Measurements from ENCODE around the gene PPARA.
"Not testable (repeated sequence)": the region's sequence is repeated elsewhere in the genome, so short reads cannot be mapped to it uniquely, and the experiment has no call there.

The PPARA gene

DNA sequence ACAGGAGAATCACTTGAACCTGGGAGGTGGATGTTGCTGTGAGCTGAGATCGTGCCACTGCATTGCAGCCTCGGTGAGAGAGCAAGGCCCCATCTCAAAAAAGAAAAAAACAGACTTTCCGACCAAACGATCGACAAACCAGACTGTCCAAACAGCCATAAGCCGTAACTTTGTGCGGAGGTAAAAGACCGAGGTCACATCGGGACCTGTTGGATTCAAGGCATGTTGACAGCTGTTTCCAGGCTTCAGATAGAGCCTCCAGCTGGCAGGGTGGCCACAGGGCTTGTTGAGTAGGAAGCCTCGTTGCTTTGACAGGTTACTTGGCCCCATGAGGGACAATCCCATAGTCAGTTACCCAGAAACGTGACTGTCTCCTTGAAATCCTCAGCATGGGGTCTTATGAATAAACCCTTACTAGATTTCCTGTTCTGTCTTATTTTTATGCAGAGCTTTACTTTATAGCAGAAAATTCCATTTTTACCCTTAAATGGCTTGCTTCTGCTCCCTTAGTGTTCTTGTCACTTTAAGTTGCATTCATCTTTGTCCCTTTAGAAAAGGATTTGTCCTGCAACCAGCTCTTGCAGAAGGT is 22.3 kb downstream of the PPARA start:
- no peak for DNase-seq (ENCODE audit: low spot score)

DNA sequence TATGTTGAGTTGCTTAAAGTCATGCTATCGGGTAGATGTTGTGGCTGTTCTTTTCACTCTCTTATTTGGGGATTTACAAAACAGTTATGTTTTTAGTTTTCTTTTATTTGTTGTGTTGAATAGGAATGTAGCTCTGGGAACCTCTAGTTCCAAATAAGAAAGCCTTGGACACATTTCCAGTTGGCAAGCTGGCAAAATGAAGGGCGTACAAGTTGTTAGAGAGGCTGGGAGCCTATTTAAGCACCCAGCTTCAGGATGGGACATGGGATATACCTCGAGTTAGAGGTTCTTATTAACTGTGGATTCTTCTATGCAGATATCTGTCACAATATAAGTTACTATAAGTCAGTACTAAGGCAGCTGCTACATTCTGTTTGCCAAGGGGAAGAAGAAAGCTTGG is 22.8 kb downstream of the PPARA start:
- no peak for DNase-seq (ENCODE audit: low spot score)

DNA sequence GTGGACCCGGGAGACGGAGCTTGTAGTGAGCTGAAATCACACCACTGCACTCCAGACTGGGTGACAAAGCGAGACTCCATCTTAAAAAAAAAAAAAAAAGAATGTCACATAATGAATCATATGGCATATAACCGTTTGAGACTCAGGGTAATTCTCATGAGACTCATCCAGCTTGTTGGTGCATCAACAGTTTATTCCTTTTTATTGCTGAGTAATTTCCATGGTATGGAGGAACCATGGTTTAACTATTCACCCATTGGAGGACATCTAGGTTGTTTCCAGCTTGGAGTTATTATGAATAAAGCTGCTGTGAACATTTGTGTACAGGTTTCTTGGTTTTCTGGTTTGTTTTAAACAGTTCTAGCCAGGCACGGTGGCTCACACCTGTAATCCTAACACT is 25.3 kb downstream of the PPARA start:
- DNase-seq (ENCODE audit: low spot score), result no peak

DNA sequence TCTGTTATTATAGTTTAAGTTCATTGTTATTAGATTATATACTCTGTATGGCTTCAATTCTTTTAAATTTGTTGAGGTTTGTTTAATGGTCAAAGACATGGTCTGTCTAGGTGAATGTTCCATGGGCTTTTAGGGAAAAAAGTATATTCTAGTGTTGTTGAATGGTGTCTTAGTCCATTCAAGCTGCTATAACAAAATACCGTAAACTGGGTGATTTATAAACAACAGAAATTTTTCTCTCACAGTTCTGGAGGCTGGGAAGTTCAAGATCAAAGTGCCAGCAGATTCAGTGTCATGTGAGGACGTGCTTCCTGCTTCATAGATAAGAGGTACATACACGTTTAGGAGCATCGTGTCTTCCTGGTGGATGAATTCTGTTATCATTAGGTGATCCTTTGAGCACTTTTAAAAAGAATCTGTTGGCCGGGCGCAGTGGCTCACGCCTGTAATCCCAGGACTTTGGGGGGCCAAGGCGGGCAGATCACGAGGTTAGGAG is 26.2 kb downstream of the PPARA start:
- DNase-seq (ENCODE audit: low spot score), result no peak

DNA sequence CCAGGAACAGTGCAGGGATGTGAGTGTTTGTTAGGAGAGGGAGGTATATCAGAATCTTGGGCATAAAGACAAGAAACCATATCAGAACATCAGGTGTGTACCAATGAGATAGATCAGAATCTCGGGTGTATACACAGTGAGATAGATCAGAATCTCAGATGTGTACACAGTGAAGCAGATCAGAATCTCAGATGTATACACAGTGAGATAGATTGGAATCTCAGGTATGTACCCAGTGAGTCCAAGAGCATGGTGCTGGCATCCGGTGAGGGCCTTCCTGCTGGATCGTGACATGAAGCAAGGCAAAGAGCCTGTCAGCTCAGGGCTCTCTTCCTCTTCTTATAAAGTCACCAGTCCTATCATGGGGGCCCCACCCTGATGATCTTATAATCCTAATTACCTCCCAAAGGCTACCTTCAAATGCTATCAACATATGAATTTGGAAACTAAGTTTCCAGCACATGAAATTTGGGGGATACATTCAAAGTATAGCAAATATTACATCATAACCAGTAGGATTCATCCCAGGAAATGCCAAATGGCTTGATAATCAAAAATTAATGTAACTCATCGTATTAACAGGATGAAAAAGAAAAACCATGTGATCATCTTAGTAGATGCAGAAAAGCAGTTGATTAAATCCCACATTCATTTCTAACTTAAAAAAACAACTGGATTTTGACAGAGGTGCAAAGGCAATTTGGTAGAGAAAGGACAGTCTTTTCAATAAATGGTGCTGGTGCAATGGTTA is 28.6 kb downstream of the PPARA start:
- no peak for DNase-seq (ENCODE audit: low spot score)

DNA sequence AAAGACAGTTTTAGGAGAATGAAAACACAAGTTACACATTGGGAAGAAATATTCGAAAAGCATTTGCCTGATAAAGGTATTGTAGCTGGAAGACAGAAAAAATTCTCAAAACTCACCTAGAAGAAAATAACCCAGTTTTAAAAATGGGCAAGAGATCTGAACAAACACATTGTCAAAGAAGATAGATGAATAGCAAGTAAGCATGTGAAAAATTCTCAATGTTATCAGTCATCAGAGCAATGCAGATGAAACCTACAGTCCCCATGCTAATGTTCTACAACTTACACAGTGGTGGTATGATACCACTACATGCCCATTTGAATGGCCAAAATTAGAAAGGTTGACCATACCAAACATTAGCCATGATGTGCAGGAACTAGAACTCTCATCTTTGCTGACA is 29.4 kb downstream of the PPARA start:
- DNase-seq (ENCODE audit: low spot score), result no peak

DNA sequence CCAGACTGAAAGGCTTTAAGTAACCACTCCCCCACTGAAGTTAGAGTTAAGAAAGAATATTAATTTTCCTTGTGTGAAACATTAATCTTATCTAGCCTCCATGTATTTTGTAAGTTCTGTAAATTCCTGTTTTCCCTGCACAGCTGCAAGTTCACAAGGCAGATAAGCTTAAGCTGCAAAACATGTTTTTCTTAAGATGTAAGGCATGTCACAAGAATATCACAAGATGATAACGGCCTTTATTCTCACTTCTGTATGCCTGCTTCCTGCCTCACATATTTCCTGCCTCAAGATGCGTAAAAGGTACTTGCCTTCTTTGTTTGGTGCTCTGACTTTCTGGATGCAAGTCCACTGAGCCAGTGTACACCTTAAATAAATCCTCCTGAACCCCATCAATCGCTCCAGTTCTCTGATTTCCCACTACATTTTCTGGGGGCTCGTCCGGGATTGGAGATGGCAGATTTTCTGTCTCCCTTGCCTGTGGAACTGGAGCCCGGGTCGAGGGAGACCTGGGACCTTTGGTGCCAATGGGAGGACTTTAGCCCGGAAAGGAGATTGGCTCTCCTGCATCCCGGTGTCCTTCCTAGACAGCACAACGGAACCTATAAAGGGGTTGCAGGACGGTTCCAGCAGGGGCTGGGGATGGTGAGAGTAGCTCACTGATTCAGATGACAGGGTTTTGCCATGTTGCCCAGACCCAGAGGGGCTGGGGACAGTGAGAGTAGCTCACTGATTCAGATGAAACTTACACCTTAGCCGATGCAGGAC is 30.2 kb downstream of the PPARA start:
- DNase-seq (ENCODE audit: low spot score), result no peak

DNA sequence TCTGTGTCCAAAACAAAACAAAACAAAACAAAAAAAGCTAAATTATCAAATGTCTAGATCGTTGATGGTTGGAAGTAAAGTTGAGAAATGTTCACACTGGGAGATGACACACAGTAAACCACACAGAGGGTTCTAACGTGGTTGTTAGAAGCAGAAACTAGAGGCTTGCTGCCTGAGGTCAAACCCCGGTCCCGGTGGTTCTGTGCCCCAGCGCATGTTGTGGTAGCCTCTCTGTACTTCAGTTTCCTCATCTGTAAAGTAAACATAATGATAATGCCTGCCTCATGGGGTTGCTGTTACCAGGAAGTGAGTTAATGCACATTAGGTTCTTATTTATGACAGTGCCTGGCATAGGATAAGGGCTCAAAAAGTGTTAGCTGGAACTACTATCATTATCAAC is 33.4 kb downstream of the PPARA start:
- no peak for DNase-seq (ENCODE audit: low spot score)

DNA sequence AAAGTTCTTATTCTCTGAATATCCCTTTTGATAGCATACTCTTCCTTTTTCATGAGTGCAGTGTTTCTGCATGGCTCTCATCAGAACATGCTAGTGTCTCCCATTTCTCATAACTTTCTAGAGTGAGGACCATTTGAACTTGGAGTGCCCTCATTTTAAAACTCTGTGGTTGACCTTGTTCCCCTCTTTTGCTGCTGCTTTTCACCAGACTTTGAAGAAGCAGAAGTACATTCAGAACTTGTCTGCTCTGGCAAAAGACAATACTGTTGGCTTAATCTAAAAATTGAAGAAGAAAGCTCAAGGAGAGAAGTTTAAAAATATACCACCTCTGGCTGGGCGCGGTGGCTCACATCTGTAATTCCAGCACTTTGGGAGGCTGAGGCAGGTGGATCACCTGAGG is 35.0 kb downstream of the PPARA start:
- no peak for DNase-seq (ENCODE audit: low spot score)

DNA sequence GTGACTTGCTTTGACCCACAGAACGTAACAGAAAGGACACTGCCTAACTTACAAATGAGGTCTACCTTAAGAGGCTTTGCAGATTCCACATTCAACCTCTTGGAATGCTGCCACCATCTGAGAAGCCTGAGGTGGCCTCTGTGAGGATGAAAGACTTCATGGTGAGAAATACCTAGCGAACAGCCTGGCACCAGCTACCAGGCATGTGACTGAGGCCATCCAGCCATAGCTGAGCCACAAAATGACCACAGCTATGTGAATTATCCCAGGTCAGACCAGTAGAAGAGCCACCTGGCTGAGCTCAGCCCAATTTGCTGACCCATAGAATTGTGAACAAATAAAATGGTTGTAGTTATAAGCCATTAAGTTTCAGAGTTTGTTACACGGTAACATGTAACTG is 37.5 kb downstream of the PPARA start:
- DNase-seq (ENCODE audit: low spot score), result no peak

DNA sequence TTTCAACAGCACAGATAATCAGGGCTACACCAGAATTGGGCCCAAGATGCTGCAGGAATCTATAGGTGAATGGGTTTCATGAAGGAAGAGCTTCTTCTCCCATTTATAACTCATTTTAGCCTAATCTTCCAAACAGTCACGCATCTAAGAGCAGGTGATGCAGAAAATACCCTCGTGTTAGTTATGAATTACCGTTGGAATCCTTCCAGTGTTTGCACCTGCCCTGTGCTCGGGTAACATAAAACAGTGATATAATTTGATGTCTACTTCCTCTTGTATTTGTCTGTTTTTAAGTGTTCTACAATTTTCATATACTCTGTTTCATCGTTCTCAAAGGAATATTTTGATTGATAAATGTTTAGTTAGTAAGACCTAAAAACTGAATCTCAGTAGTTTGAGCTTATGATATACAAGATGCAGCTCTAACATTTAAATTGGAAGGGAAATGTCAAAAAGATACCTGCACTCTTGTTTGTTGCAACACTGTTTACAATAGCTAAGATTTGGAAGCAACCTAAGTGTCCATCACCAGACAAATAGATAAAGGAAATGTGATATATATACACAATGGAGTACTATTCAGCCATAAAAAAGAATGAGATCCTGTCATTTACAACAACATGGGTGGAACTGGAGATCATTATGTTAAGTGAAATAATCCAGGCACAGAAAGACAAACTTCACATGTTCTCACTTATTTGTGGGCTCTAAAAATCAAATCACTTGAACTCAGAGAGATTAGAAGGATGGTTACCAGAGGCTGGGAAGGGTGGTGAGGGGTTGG is 42.1 kb downstream of the PPARA start:
- DNase-seq (ENCODE audit: low spot score), result no peak

DNA sequence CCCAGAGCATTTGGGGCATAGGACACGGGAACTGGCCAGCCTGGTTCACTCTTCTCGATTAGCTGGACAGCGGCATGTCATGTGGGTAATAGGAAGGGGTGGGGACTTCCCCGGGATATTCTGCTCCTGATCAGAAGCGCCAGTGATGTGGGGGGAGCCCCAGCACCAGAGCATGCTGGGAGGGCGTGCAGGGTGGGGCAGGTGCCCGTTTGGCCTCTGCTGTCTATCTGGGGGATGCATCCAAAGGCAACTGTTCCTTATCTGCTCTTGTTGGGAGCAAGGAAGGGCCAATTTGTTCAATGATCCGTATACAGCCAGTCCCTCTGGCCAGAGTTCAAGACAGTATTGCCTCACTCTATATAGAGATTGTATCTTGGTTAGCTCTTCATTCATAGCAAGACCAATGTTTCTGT is 43.6 kb downstream of the PPARA start:
- no peak for DNase-seq (ENCODE audit: low spot score)

DNA sequence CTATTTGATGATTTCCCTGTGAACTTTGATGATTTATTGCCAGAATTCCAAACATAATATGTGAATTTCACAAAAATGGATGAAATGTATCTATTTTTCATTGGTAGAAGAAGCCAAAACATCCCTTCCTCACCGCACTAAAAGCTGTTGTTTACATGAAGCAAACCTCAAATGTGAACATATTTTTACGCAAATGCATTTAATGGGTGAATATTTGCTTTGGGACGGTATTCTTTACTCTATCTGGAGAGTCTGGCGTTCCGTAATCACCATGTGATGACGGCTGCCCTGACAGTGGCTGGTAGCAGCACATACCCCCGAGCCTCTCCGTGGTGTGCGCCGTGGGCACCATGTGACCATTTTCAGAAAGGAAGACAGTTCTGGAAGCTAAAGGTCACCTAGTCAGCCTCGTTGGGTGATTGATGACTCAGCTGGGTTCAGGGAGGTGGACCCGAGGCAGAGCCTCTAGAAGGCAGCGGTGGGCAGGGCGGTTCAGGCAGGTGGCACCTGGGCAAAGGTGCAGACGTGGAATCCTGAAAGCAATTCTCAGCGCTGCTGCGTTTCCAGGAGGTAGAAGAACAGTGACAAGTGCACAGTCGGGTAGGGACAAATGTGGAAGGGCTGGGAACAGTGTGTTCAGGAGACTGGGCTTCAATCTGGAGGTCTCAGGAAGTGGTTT is 45.3 kb downstream of the PPARA start:
- DNase-seq (ENCODE audit: low spot score), result no peak

DNA sequence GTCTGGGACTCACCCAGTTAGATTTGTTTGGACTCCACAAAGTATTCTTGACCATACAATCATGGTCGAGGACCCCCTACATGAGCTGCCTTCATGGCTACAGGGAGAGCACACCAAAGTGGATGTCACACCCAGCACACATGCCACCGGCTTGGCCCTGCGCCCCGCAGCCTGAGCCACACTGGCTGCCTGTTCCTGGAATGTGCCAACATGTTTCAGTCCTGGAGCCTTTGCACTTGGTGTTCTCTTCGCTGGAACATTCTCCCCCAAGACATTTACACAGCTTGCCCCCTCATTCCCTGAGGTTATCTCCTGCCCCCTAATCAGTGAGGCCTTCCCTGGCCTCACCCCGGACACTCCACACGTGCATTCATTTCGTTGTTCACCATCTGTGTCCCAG is 46.0 kb downstream of the PPARA start:
- no peak for DNase-seq (ENCODE audit: low spot score)

DNA sequence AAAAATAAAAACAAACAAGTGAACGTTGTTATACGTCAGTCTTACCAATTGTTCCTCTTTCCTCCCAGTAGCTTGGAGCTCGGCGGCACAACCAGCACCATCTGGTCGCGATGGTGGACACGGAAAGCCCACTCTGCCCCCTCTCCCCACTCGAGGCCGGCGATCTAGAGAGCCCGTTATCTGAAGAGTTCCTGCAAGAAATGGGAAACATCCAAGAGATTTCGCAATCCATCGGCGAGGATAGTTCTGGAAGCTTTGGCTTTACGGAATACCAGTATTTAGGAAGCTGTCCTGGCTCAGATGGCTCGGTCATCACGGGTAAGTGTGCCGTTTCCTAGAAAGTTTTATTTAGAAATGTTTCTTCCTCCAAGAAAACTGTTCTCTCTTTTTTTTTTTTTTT is 47.9 kb downstream of the PPARA start:
- no peak for DNase-seq (ENCODE audit: low spot score)

DNA sequence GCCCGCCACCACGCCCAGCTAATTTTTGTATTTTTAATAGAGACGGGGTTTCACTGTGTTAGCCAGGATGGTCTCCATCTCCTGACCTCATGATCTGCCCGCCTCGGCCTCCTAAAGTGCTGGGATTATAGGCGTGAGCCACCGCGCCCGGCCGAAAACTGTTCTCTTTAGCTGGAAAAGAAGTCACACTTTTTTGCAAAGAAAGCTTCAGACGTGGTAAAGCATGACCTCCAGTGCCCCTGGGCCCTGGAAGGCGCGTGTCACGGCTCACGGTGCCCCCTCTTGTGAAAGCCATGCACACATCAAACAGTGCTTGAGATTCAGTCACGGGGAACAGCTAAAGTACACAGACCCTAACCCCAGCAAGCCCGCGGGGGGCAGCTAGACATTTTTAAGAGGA is 48.5 kb downstream of the PPARA start:
- DNase-seq (ENCODE audit: low spot score), result not testable (repeated sequence)

DNA sequence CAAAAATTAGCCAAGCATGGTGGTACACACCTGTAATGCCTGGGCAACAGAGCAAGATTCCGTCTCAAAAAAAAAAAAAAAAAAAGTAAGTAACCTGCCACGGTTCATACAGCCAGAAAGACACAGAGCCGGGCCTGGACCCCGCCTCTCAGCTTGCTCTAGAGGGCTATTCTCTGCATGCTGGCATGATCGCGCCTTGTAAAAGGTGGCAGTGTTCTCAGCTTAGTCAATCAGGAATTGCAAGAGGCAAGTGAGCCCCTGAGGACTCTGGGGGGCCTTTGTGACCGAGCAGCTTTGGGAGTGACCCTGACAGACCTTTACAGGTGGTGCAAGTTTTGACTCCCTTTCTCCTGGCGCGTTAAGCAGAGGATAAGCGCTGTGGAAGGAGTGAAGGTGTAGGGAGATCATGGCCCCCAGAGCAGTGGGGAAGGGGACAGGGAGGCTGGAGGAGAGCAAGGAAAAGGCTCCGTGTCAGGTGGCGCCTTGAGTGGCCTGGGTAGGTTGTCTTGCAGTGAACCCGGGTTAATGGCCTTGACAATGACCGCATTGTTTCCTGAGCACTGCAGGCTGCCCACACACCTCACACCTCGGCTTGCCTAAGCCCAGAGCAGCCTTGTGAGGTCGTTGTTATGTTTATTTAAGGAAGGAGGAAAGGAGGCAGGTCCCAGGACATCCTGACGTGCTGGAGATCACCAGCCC is 50.9 kb downstream of the PPARA start:
- DNase-seq (ENCODE audit: low spot score), result no peak

DNA sequence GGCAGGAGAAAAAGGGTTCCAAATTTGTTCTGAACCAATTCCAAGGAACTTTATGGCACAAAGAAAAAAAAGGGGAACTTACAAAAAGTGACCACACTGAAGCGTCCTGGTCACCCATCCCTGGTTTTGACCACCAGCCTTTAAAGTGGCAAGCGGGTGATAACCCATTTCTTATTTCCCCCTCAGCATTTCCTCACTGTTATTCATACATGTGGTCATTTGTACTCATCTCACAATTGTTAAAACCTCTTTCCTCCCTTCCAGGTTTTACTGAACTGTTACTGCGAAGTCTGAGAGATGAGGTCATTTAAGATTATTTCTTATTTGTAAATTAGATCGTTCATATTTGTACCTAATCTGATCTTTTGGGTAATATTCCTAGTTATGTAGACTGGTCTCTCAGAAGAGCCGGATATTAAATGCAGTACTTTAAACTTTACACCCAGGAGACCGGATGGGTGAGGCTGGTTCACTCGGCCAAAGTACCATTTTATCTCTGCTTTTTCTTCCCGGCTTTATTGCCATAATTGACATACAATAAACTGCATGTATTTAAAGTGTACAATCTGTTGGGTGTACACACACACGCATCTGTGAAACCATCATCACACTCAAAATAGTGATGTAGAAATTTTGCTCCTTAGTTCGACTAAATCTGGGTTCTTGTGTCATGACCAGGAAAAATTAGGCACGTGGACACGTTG is 52.7 kb downstream of the PPARA start:
- DNase-seq (ENCODE audit: low spot score), result no peak

DNA sequence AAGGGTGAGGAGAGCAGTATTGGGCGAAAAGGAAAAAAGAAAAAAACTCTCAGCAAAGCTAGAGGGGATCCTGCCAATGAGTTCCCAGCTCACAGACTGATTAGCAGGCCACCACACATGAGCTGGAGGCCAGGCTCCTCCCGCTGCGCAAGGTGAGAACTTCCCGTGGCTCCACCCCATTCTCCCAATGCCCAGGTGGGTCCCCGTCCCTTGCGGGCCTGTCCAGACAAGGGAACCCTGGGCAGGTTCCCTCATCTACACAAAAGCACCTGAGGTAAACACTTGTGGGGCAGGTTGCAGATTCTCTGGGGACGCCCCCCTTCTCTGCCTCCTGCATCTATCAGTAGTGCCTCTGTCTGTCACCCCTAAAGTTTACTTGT is 53.3 kb downstream of the PPARA start:
- DNase-seq (ENCODE audit: low spot score), result no peak

DNA sequence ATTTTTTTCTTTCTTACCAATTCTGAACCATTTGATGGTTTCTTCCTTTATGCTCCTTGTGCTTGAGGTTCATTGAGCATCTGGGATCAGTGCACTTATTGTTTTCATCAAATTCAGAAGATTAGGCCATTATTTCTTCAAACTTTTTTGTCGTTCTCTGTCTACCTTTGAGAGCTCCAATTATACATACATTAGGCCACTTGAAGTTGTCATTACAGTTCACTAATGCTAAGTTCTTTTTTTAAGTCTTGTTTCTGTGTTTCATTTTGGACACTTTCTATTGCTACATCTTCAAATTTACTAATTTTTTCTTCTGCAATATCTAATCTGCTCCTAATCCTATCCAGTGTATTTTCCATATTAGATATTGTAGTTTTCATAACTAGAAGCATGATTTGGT is 58.9 kb downstream of the PPARA start:
- no peak for DNase-seq (ENCODE audit: low spot score)

DNA sequence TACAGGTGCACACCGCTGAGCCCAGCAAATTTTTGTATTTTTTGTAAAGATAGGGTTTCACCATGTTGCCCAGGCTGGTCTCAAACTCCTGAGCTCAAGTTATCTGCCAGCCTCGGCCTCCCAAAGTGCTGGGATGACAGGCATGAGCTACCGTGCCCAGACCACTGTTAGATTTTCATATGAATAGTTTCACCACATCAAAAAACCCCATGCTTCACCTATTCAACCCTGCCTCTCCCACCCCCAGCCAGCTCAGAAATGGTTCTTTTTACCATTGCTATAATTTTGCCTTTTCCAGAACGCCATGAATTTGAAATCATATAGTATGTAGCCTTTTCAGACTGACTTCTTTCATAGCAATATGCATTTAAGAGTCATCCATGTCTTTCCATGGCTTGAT is 61.9 kb downstream of the PPARA start:
- no peak for DNase-seq (ENCODE audit: low spot score)
